A549 (cell line): ENCODE data around the gene ZMYND8.

ENCODE experiments used
- BHLHE40 ChIP-seq: IDR thresholded peaks from 2 replicates; pipeline ENCODE4 v1.6.1; 2012; ENCODE audit warnings: low read depth, low read length, inconsistent platforms
- GATA3 ChIP-seq: IDR thresholded peaks from 2 replicates; pipeline ENCODE4 v1.6.1; 2012; ENCODE audit warnings: borderline replicate concordance
- NR3C1 ChIP-seq: fragments of >200 bp; sonication (Bioruptor Twin); formaldehyde crosslinking; IDR thresholded peaks from 3 replicates; pipeline ENCODE4 v1.6.1; 2017
- POLR2A ChIP-seq: IDR thresholded peaks from 2 replicates; pipeline ENCODE4 v1.6.1; 2012; ENCODE audit warnings: mild to moderate bottlenecking, low read length
- RCOR1 ChIP-seq: fragments of 150-350 bp; IDR thresholded peaks from 2 replicates; pipeline ENCODE4 v1.6.1; 2014; ENCODE audit warnings: antibody characterized with exemption, low read length, low read depth
- RFX5 ChIP-seq: fragments of 450-650 bp; IDR thresholded peaks from 2 replicates; pipeline ENCODE4 v1.7.1; 2014; ENCODE audit warnings: antibody characterized with exemption, mild to moderate bottlenecking, moderate library complexity
- SREBF2 ChIP-seq: fragments of 450-650 bp; IDR thresholded peaks from 2 replicates; pipeline ENCODE4 v1.6.1; 2014; ENCODE audit warnings: mild to moderate bottlenecking, moderate library complexity
- ZSCAN20 ChIP-seq: fragments of 250-450 bp; sonication (Bioruptor Pico); IDR thresholded peaks from 2 replicates; pipeline ENCODE4 v1.8.0; 2022; ENCODE audit warnings: mild to moderate bottlenecking, moderate library complexity
- TF ChIP-seq, protein P1 (sequence below): fragments of 450-650 bp; IDR thresholded peaks from 2 replicates; pipeline ENCODE4 v1.6.1; 2014; ENCODE audit warnings: antibody characterized with exemption
- TF ChIP-seq, protein P2 (sequence below): fragments of >200 bp; sonication (Bioruptor Twin); formaldehyde crosslinking; IDR thresholded peaks from 3 replicates; pipeline ENCODE4 v1.5.1; 2016

DNA sequence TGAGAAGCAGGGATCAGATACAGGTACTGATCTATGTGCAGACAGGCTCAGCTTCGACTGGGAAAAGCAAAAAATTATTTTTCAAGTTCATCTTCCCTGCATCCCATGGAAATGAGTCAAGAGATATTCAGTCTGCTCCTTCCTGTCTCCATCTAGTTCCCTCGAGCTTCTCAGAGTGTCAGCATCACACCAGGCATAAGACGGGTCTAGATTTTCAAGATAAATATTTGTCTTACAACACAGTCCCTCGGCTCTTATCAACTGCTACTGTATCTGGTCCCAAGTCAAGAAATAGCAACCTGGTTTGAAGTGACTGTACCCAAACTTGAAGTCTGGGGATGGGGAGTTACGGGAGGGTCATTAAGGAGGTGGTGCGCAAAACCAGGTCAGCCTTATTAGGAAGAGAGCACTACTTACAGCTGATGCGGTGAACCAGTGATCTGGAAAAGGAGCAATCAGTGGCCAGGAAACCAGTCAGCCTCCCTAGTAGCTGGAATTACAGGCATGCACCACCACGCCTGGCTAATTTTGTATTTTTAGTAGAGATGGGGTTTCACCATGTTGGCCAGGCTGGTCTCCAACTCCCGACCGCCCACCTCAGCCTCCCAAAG, 29.7 kb downstream of the ZMYND8 start:
- TF ChIP-seq NR3C1 (no peak), POLR2A (no peak), ZSCAN20 (CRISPR knock-in tag) (no peak), SREBF2 (no peak), GATA3 (peak; percentile 31; the same call in 1 of the 2 replicates), RCOR1 (no peak), BHLHE40 (no peak), RFX5 (no peak)
- TF ChIP-seq, protein P1, sequence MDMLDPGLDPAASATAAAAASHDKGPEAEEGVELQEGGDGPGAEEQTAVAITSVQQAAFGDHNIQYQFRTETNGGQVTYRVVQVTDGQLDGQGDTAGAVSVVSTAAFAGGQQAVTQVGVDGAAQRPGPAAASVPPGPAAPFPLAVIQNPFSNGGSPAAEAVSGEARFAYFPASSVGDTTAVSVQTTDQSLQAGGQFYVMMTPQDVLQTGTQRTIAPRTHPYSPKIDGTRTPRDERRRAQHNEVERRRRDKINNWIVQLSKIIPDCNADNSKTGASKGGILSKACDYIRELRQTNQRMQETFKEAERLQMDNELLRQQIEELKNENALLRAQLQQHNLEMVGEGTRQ: no peak
- TF ChIP-seq, protein P2, sequence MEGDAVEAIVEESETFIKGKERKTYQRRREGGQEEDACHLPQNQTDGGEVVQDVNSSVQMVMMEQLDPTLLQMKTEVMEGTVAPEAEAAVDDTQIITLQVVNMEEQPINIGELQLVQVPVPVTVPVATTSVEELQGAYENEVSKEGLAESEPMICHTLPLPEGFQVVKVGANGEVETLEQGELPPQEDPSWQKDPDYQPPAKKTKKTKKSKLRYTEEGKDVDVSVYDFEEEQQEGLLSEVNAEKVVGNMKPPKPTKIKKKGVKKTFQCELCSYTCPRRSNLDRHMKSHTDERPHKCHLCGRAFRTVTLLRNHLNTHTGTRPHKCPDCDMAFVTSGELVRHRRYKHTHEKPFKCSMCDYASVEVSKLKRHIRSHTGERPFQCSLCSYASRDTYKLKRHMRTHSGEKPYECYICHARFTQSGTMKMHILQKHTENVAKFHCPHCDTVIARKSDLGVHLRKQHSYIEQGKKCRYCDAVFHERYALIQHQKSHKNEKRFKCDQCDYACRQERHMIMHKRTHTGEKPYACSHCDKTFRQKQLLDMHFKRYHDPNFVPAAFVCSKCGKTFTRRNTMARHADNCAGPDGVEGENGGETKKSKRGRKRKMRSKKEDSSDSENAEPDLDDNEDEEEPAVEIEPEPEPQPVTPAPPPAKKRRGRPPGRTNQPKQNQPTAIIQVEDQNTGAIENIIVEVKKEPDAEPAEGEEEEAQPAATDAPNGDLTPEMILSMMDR: no peak
